ENCODE measurements around the gene ARHGAP31.
"Not testable (repeated sequence)": the region's sequence is repeated elsewhere in the genome, so short reads cannot be mapped to it uniquely, and the experiment has no call there.

Gene ARHGAP31

GRCh38 chr3:119322021-119322834, 28.0 kb downstream of the ARHGAP31 start:
- no peak for DNase-seq

DNA sequence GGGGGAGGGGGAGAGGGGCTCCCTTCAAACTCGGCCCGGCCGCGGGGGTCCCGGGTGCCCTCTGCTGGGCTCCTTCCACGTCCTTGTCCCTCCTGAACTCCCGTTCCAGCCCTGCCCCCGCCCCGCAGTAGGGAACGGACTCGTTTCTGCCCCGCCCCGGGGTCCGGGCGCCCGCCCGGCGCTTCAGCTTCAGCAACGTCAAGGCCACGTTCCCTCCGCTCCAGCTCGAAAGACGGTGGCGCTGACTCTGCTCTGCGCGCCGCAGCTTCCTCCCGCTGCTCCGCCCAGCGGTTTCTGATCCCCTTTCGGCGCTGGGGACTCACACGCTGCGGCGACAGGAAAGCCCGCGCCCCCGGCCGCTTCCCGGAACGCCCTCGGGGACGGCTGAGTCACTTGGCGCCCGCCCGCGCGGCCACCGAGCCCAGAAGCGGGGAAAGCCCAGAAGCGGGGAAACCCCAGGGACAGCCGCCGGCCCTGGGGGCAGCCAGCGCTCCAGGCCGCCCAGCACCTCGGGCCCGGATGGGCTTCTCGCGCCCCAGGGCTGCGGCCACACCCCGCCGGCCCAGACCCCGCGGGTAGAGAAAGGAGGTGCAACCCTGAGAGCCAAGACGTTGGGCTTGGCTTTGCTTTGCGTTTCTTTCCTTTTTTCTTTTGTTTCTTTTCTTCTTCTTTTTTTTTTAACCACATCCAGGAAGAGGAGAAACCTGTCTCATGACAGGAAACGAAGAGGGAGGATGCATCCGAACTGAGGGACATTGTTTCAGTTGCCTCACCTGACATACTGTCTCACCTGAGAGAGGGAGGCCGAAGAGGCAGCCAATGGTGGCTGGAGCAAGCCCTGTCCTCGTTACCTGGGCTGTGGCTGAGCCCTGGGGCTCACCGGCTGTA, 28.9 kb downstream of the ARHGAP31 start:
- DNase-seq, result peak; percentile 15

- DNase-seq, result no peak
These were observed 29.5 kb downstream of the ARHGAP31 start for GRCh38 chr3:119323723-119324085.

GRCh38 chr3:119324899-119325298, 30.7 kb downstream of the ARHGAP31 start:
- DNase-seq, result no peak

DNA sequence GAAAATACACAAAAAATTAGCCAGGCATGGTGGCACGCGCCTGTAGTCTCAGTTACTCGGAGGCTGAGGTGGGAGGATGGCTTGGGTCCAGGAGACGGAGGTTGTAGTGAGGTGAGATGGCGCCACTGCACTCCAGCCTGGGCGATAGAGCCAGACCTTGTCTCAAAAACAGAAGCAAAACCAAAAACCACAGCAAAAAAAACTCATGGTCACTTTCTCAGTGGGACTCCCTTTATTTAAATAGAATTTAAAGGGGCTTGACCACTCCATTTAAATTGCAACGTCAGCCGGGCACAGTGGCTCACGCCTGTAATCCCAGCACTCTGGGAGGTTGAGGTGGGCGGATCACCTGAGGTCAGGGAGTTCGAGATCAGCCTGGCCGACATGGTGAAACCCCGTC, 32.8 kb downstream of the ARHGAP31 start:
- DNase-seq, result no peak

DNA sequence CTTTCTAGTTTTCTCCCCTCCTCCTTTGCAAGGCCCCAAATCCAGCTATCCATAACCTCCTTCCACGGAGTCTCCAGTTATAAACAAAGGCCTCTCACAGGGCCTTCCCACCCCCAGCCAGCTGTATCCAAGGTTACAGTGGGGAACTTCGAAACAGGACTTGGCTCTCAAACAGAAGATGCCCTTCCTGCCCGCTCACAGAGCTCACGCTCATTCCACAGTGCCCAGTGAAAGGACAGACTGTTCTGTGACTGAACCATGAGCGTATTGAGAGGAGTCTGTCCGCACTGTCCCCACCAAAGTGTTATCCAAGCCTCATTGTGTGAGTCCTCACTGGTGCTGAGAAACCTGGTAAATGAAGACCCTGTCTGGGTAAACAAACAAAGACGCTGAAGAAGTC, 35.4 kb downstream of the ARHGAP31 start:
- no peak for DNase-seq

- no peak for DNase-seq
These were observed 36.0 kb downstream of the ARHGAP31 start for GRCh38 chr3:119330181-119330580.

DNA sequence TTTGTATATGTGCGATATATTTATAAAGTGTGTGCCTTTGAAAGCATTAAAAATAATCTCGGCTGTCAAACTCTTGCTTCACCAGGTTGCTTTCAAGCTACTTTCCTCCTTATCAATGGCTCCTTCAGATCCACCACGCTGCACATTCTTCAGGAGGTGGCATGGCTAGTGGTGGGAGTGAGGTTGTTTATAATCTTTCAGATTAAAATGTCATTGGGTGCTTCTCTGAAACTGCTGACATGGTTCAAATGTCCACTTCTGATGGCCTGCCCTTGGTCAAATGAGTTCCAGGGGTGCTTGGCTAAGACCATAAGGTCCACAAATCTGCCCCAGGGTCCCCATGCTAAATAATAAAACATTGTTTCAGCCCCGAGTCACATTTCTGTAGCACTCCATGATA, 36.7 kb downstream of the ARHGAP31 start:
- no peak for DNase-seq

DNA sequence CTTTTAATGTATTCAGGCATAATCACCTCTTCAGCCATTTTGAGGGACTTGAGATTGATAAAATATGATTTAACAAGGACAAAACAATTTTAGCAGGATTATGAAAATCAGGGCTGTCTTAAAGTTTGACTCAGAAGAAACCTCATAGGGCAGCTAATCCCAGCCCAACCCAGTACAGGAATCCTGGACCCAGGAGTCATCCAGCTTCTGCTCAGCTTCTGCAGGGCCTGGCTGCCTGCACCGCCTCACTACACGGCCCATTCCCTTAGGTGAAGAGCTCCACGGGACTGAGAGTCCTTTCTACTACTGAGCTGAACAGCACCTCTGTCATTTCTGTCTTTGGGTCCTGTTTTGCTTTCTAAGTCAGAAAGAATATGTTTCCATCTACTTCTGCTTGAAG, 37.5 kb downstream of the ARHGAP31 start:
- DNase-seq, result no peak

GRCh38 chr3:119333773-119334509, 39.8 kb downstream of the ARHGAP31 start:
- no peak for DNase-seq

- DNase-seq, result no peak
These were observed 42.6 kb downstream of the ARHGAP31 start for GRCh38 chr3:119336823-119337222.

DNA sequence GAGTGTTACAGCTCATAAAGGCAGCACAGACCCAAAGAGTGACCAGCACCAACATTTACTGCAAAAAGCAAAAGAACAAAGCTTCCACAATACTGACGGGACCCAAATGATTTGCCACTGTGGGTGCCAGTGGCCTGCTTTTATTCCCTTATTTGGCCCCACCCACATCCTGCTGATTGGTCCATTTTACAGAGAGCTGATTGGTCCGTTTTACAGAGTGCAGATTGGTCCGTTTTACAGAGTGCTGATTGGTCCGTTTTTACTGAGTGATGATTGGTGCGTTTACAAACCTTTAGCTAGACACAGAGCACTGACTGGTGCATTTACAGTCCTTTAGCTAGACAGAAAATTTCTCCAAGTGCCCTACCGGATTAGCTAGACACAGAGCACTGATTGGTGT, 43.2 kb downstream of the ARHGAP31 start:
- not testable (repeated sequence) for DNase-seq

DNA sequence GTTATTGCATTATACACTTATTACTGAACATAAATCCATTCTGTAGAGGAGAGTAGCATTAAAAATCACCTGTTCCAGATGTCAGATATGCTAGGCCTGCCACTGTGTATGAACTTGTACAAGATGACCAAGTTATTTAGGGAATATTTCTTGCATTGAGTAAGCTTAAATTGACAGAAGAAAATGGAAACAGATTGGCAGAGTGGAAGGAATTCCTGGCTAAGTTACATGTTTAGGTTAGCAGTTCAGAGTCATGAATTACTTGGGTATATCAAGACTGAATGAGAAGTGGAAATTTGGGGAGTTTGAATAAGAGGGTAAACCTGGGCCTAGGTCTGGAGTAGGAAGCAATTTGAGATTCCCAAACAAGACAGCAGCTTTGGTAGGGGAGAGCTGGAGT, 44.6 kb downstream of the ARHGAP31 start:
- DNase-seq, result no peak

DNA sequence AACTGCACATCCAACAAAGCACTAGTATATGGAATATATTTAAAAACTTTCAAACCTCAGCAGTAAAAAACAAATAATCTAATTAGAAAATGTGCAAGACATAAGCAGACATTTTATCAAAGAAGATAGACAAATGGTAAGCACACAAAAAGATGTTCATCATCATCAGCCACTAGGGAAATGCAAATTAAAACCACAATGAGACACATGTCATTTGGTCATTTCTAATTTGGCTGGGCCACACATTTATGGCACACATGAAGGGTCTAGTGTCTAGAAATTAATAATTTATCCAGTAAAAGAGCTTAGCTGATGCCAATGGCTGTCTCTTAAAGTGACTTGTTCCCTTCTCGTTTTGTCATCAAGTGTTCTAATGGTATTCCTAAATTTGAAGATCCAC, 45.8 kb downstream of the ARHGAP31 start:
- no peak for DNase-seq

DNA sequence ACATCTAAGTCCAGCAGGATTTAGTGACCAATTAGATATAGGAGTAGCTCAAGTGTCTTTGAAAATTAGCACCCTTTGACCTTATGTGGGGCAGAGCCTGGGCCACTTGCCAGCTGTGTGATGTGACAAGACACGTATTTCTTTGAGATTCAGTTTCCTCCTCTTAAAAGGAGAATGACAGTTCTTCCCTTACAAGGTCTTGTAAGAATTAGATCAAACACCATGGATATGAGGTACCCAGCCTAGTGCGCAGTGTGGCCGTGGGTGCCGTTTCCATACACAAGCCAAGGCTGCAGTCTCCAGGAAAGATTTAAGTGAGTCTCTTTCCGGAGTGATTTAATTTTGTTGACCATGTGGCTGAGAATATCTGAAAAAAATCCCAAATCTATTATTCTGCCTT, 46.3 kb downstream of the ARHGAP31 start:
- DNase-seq, result no peak

DNA sequence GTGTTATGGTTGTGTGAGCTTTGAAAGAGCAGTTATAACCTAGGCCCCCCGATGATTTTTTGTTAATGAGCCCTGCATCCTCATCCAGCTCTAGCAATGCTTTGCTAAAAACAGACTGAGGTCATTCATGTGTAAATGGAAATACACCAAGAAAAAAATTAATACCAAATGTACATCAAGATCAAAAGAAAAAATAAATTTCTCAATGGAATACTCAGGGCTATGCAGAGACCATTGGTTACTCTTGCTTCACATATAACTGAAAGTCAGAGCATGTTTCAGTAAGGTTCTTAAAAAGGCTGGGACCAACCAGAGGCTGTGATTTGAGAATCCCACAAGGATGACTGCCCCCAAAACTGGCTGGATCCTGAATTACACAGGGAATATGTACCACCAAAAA, 48.0 kb downstream of the ARHGAP31 start:
- DNase-seq, result no peak

DNA sequence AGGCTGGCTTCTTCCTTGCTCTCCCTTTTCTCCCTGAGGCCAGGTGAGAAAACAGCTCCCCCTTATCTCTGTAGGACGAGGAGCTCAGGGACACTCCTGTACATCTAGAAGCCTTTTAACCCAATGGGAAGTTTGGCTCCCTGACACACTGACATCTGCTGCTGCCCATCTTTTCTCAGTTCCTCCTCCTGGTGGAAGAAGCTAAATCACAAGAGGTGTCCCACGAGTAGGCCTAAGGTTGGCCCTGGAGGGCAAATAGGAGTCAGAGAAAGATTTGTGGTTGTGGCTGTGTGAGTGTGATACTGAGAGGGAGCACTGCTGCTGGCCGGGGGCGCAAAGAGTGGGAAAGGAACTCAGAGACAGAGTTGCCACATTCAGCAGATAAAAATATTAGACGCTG, 49.5 kb downstream of the ARHGAP31 start:
- DNase-seq, result no peak

DNA sequence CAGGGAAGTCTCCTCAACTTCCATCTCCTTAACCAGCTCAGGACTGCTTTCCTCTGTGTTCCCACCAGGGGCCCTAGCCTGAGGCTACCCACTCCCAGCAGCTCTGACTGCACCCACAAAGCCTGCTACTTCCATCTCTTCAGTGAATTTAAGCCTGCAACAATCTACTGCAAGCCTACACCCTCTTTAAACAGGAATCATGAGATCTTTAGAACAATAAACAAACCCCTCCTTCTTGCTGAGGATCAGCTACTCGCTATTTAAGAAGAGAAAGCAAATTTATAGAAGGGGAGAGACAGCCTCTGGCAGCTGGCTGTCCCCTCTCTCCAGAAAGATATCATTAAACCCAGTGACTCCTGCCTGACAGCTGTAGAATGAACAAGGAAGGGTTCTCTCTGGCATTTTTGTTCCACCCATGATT, 51.9 kb downstream of the ARHGAP31 start:
- no peak for DNase-seq

- no peak for DNase-seq
These were observed 52.9 kb downstream of the ARHGAP31 start for GRCh38 chr3:119347036-119347435.

GRCh38 chr3:119349354-119350041, 55.3 kb downstream of the ARHGAP31 start:
- no peak for DNase-seq

DNA sequence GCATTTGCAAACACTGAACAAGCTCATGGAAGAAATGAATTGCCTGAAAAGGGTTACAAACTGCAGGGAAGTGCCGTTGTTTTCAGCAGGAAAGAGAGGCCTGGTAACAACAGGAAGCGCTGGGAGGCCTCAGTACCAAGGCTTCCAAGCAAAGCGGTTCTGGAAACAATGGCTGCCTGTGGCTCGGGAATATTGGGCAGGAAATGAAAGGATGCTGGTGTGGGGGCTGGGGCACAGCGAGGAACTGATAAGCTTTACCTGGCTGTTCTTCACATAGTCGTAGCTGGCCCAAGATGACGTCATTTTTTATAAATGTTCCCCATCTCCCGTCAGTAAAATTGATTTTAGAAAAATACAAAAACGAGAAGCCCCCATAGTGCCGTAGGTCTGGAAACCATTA, 55.9 kb downstream of the ARHGAP31 start:
- no peak for DNase-seq

DNA sequence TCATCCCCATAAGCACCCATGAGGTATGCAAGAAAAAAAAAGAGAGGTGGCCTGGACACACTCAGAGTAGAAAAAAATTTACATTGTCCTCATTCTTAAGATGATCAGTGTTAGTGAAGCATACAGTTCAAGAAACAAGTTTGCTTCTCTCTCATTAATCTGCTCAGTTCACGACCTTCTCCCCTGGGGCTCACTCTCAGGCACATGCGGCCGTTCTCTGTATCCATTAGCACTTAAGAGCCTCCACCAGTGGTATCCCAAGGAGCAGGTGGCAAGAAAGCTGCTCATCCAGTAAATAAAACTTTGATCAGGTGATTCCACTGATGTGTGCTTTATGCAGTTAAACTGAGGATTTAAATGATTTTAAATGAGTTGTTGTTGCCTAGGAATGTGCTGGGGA, 57.4 kb downstream of the ARHGAP31 start:
- no peak for DNase-seq

All from NCI-H748 treated with DMSO at 0.1 percent for 48 hours (cell line).